ENCODE data around the gene CDR2.

DNA sequence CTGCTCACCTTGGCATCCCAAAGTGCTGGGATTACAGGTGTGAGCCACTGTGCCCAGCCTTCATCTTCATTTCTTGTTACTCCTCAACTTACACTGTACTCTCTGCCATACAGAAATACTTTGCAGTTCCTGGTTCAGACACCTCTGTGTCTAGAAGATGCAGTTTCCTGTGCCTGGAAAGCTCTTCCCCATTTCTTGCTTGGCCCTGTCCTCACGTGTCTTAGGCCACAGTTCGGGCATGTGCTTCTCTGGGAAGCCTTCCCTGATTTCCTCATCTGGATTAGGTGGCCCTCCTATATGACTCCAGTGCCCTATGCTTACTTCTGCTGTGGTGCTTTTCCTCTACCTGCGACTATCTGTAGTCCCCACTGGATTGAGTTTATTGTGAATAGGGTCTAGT lies 26.5 kb upstream of the CDR2 start:
- no peak for TF ChIP-seq POLR2A (IDR thresholded peaks at IDR 0.05)
- TF ChIP-seq, protein P1, sequence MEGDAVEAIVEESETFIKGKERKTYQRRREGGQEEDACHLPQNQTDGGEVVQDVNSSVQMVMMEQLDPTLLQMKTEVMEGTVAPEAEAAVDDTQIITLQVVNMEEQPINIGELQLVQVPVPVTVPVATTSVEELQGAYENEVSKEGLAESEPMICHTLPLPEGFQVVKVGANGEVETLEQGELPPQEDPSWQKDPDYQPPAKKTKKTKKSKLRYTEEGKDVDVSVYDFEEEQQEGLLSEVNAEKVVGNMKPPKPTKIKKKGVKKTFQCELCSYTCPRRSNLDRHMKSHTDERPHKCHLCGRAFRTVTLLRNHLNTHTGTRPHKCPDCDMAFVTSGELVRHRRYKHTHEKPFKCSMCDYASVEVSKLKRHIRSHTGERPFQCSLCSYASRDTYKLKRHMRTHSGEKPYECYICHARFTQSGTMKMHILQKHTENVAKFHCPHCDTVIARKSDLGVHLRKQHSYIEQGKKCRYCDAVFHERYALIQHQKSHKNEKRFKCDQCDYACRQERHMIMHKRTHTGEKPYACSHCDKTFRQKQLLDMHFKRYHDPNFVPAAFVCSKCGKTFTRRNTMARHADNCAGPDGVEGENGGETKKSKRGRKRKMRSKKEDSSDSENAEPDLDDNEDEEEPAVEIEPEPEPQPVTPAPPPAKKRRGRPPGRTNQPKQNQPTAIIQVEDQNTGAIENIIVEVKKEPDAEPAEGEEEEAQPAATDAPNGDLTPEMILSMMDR (IDR thresholded peaks at IDR 0.05): no peak
